Right lobe of liver (tissue), 4 donors: ENCODE measurements around the gene IQSEC3.

Experiments used
- POLR2A ChIP-seq: fragments of 450-650 bp; IDR thresholded peaks from one replicate; pipeline ENCODE4 v1.6.1; 2017; ENCODE audit warnings: antibody characterized with exemption, mild to moderate bottlenecking
- TF ChIP-seq, protein P1 (sequence below), 4 donors: fragments of 200-600 bp in 3 of 4; fragments of 450-650 bp in 1 of 4; IDR thresholded peaks; one replicate each; pipeline versions ENCODE4 v1.5.1 to v1.8.0; 2016 to 2022; ENCODE audit warnings: antibody characterized with exemption in 4 of 4, mild to moderate bottlenecking in 2 of 4
- donor health status: DM: no; HTN: no; CAD: no.
- donor health status: DM: no; HTN: no; CAD: no.
- donor health status: DM: no; HTN: yes; CAD: no.

DNA sequence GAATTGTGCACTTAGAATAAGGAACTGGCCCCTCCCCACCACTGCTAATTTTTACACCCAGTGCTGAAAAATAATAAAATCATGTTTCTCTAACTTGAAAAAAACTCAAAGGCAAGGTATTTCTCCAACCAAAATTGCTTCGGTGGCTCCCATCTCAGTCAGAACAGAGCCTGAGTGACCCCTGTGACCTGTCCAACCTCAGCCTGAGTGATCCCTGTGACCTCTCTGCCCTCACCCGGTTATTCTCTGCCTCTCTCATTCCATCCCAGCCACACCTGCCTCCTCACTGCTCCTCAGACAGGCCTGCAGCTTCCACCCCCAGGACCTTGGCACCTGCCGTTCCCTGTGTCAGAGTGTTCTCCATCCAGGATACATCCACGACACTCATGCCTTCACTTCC lies 142.2 kb downstream of the IQSEC3 start:
- TF ChIP-seq POLR2A = no peak
- TF ChIP-seq, protein P1, sequence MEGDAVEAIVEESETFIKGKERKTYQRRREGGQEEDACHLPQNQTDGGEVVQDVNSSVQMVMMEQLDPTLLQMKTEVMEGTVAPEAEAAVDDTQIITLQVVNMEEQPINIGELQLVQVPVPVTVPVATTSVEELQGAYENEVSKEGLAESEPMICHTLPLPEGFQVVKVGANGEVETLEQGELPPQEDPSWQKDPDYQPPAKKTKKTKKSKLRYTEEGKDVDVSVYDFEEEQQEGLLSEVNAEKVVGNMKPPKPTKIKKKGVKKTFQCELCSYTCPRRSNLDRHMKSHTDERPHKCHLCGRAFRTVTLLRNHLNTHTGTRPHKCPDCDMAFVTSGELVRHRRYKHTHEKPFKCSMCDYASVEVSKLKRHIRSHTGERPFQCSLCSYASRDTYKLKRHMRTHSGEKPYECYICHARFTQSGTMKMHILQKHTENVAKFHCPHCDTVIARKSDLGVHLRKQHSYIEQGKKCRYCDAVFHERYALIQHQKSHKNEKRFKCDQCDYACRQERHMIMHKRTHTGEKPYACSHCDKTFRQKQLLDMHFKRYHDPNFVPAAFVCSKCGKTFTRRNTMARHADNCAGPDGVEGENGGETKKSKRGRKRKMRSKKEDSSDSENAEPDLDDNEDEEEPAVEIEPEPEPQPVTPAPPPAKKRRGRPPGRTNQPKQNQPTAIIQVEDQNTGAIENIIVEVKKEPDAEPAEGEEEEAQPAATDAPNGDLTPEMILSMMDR (IDR thresholded peaks at IDR 0.05) = no peak
